Endothelial cell of umbilical vein (primary cell): ENCODE measurements around the gene ZNF385C. TPM values are rescaled to one million over a fixed set of nuclear protein-coding genes. Genes with fewer than 3 reads are reported as not detected.

Experiments used
- BruUV-seq: library from RNA; stranded (reverse); fragments of 400-500 nt; replicated peaks from 2 replicates; lab custom pipeline; 2021; lab: Mats Ljungman, UMichigan
- CTCF ChIA-PET: fragments of 300-600, 350-600 bp; sonication (Branson Sonifier 250); formaldehyde crosslinking; loops from one replicate; lab custom pipeline; 2021; ENCODE audit warnings: antibody characterized with exemption, inconsistent platforms; lab: Charles Lee
- POLR2A ChIA-PET: fragments of 300-600, 350-600 bp; sonication (Branson Sonifier 250); formaldehyde crosslinking; loops from one replicate; lab custom pipeline; 2021; ENCODE audit warnings: antibody characterized with exemption, inconsistent platforms; lab: Charles Lee
- DNase-seq: peaks from one replicate; pipeline ENCODE4 v3.0.0-alpha.2; 2011; ENCODE audit warnings: low read depth, low spot score
- FAIRE-seq: peaks from 2 replicates; lab custom pipeline; 2011; peaks lifted over from hg19 to GRCh38; lab: Jason Lieb, UNC
- H2AFZ ChIP-seq: 2 replicates; pipeline ENCODE4 v1.6.0; 2012; ENCODE audit warnings: low read depth, low read length, control low read depth, inconsistent platforms
- H3K27ac ChIP-seq: 2 replicates; pipeline ENCODE4 v1.5.1; 2011; ENCODE audit warnings: low read depth, mild to moderate bottlenecking, control low read depth, low read length, moderate library complexity; ENCODE audit not compliant: insufficient read depth
- H3K27me3 ChIP-seq, 2 experiments: 2 replicates each; pipeline versions ENCODE4 v1.6.0 to v1.6.1; 2011; ENCODE audit warnings: low read length in 2 of 2, mixed read lengths in 1 of 2; ENCODE audit not compliant: control insufficient read depth in 2 of 2, insufficient read depth in 2 of 2
- H3K36me3 ChIP-seq, 2 experiments: 2 replicates in 1 of 2; 3 replicates in 1 of 2; pipeline ENCODE4 v1.5.1; 2011; ENCODE audit warnings: low read length in 2 of 2, mild to moderate bottlenecking in 1 of 2, moderate library complexity in 1 of 2; ENCODE audit not compliant: control insufficient read depth in 2 of 2, insufficient read depth in 2 of 2; ENCODE audit errors: extremely low read depth in 1 of 2
- H3K4me1 ChIP-seq: 3 replicates; pipeline ENCODE4 v1.5.1; 2011; ENCODE audit warnings: mild to moderate bottlenecking, low read length; ENCODE audit not compliant: control insufficient read depth, insufficient read depth; ENCODE audit errors: extremely low read depth
- H3K4me2 ChIP-seq: 2 replicates; pipeline ENCODE4 v1.6.1; 2011; ENCODE audit warnings: low read length, control low read depth, mixed read lengths; ENCODE audit not compliant: insufficient read depth
- H3K4me3 ChIP-seq, 3 experiments: fragments of 200-600 bp in 1 of 3; sonication (generic), shearing (Covaris generic) in 1 of 3; replicated peaks in 1 of 3; 2 replicates each; pipeline ENCODE4 v1.5.1; 2011 to 2016; ENCODE audit warnings: control low read depth in 3 of 3, low read length in 3 of 3, mild to moderate bottlenecking in 2 of 3, inconsistent platforms in 1 of 3, low read depth in 1 of 3, moderate library complexity in 1 of 3; ENCODE audit not compliant: insufficient read depth in 1 of 3
- H3K79me2 ChIP-seq: 2 replicates; pipeline ENCODE4 v1.6.0; 2012; ENCODE audit warnings: low read length, inconsistent platforms; ENCODE audit not compliant: control insufficient read depth, insufficient read depth
- H3K9ac ChIP-seq: replicated peaks from 2 replicates; pipeline ENCODE3; 2011; ENCODE audit warnings: low read length, control low read depth; ENCODE audit not compliant: insufficient read depth; ENCODE audit errors: extremely low read depth
- H3K9me1 ChIP-seq: replicated peaks from 3 replicates; pipeline ENCODE4 v1.6.0; 2011; ENCODE audit warnings: mild to moderate bottlenecking, low read length; ENCODE audit not compliant: control insufficient read depth, insufficient read depth; ENCODE audit errors: extremely low read depth
- H3K9me3 ChIP-seq: replicated peaks from 2 replicates; pipeline ENCODE4 v1.5.1; 2012; ENCODE audit warnings: low read length, inconsistent platforms; ENCODE audit not compliant: control insufficient read depth, insufficient read depth
- H4K20me1 ChIP-seq: replicated peaks from 2 replicates; pipeline ENCODE3; 2011; ENCODE audit warnings: mild to moderate bottlenecking, low read length; ENCODE audit not compliant: control insufficient read depth, insufficient read depth; ENCODE audit errors: extremely low read depth
- EZH2 ChIP-seq: IDR thresholded peaks from 2 replicates; pipeline ENCODE4 v1.6.1; 2012; ENCODE audit warnings: borderline replicate concordance, low read depth, mild to moderate bottlenecking, moderate library complexity, low read length, inconsistent platforms; ENCODE audit not compliant: severe bottlenecking
- FOS ChIP-seq: IDR thresholded peaks from 2 replicates; pipeline ENCODE4 v1.6.1; 2011; ENCODE audit warnings: mild to moderate bottlenecking, low read length, moderate library complexity, borderline replicate concordance; ENCODE audit not compliant: insufficient read depth
- GATA2 ChIP-seq: IDR thresholded peaks from 2 replicates; pipeline ENCODE4 v1.7.0; 2011; ENCODE audit warnings: low read depth, mild to moderate bottlenecking, moderate library complexity, mixed read lengths, low read length; ENCODE audit not compliant: insufficient read length, insufficient read depth
- JUN ChIP-seq: IDR thresholded peaks from 2 replicates; pipeline ENCODE4 v1.6.1; 2011; ENCODE audit warnings: borderline replicate concordance, low read depth; ENCODE audit not compliant: insufficient read length, insufficient read depth
- MAX ChIP-seq: IDR thresholded peaks from 2 replicates; pipeline ENCODE4 v1.6.1; 2011; ENCODE audit not compliant: insufficient read depth, insufficient read length
- MYC ChIP-seq: IDR thresholded peaks from one replicate; pipeline ENCODE4 v1.6.1; 2011; ENCODE audit warnings: mild to moderate bottlenecking, low read depth, low read length
- POLR2A ChIP-seq: IDR thresholded peaks from 2 replicates; pipeline ENCODE4 v1.6.1; 2012; ENCODE audit warnings: low read depth, mild to moderate bottlenecking, control low read depth, low read length
- dilution Hi-C: fragments of 300-500 bp; cut with MboI; formaldehyde crosslinking; loops from one replicate; pipeline ENCODE4 v1.15.0; 2019; ENCODE audit warnings: low sequenced_read_pairs; ENCODE audit not compliant: extremely low pct_ligation_motif_present
- intact Hi-C: fragments of 100-400 bp; cut with micrococcal nuclease; formaldehyde crosslinking; loops from one replicate; pipeline ENCODE4 v1.10.0; 2022
- polyA plus RNA-seq, 4 experiments: library from polyadenylated mRNA; depleted of rRNA in 3 of 4; stranded (reverse) in 3 of 4; unstranded in 1 of 4; fragments of >200 nt; gene quantifications; 2 replicates each; pipeline versions ENCODE4 v1.2.1 to v1.2.3, GENCODE V29; 2011 to 2012; ENCODE audit warnings: missing spikeins in 1 of 4
- total RNA-seq: library from RNA; stranded (reverse); gene quantifications from 2 replicates; pipeline ENCODE4 v1.2.3, GENCODE V29; 2021

Gene ZNF385C
- total and polyA plus RNA-seq, 2 donors (not counting 3 experiments of a cell fraction or from before 2014, with no cell fraction given): 0.07 TPM; not detected in 1

GRCh38 chr17:42040818-42041217, 57.5 kb downstream of the ZNF385C start:
- no peak for DNase-seq
- dilution Hi-C loops (no loop called here), intact Hi-C loops (no loop called here)
- no peaks in the 10 kb centered on the region for H3K27me3 ChIP-seq
- no peak overlapping the region for H3K9ac ChIP-seq
- no peak overlapping the region for H2AFZ ChIP-seq
- CTCF ChIA-PET: interaction anchor here (0.8 to 3.2 kb wide), 8 partner anchors 9 to 60 kb away, joined by 3 to 21 read pairs (median 8); partner anchors contain the start of gene NKIRAS2
- H3K9me3 ChIP-seq: no peaks in the 10 kb centered on the region
- H3K4me2 ChIP-seq: no peak overlapping the region
- H3K79me2 ChIP-seq: no peaks in the 10 kb centered on the region
- TF ChIP-seq MAX: no peak
- TF ChIP-seq POLR2A: no peak
- no peak for TF ChIP-seq MYC
- no peak for TF ChIP-seq GATA2
- TF ChIP-seq JUN: no peak
- no peak for TF ChIP-seq FOS
- TF ChIP-seq EZH2: no peak
- no peaks in the 10 kb centered on the region for H3K36me3 ChIP-seq
- no peaks in the 10 kb centered on the region for H4K20me1 ChIP-seq
- no peaks in the 10 kb centered on the region for H3K4me1 ChIP-seq
- H3K4me3 ChIP-seq: no peak overlapping the region
- POLR2A ChIA-PET: no interaction called here
- H3K27ac ChIP-seq: no peak overlapping the region
- FAIRE-seq: no peak
- H3K9me1 ChIP-seq: no peaks in the 10 kb centered on the region
- BruUV-seq: no TSS peak
